Activated CD8-positive, alpha-beta T cell treated with anti-CD3 and anti-CD28 coated beads, Interleukin-2, amount 10 ng/mL, durations not matched to agents 7 days and 5 days (primary cell): ENCODE results near the gene PSMD1. TPM values are rescaled to one million over a fixed set of nuclear protein-coding genes. Genes with fewer than 3 reads are reported as not detected.

Experiments
- ATAC-seq: fragments of 150-1000 bp; cut with Tn5 transposase; one replicate; pipeline ENCODE4 v1.10.0; 2021; ENCODE audit warnings: moderate library complexity
- CTCF ChIA-PET: fragments of 350-600 bp; sonication (Branson Sonifier 250); formaldehyde crosslinking; loops from one replicate; lab custom pipeline; 2021; ENCODE audit warnings: antibody characterized with exemption; lab: Charles Lee
- POLR2A ChIA-PET: fragments of 350-600 bp; sonication (Branson Sonifier 250); formaldehyde crosslinking; loops from one replicate; lab custom pipeline; 2021; ENCODE audit warnings: antibody characterized with exemption; lab: Charles Lee
- DNase-seq: peaks from one replicate; pipeline ENCODE4 v3.0.0-alpha.2; 2020
- H3K27ac Mint-ChIP-seq: one replicate; pipeline ENCODE4 v1.8.0; 2021; ENCODE audit warnings: mild to moderate bottlenecking, mixed read lengths
- H3K27me3 Mint-ChIP-seq: one replicate; pipeline ENCODE4 v1.8.0; 2021; ENCODE audit warnings: low read depth, mixed read lengths
- H3K36me3 Mint-ChIP-seq: one replicate; pipeline ENCODE4 v1.8.0; 2021; ENCODE audit warnings: low read depth, mixed read lengths
- H3K4me1 Mint-ChIP-seq: one replicate; pipeline ENCODE4 v1.8.0; 2021; ENCODE audit warnings: low read depth, mixed read lengths
- H3K4me3 Mint-ChIP-seq: one replicate; pipeline ENCODE4 v1.8.0; 2021; ENCODE audit warnings: mild to moderate bottlenecking, mixed read lengths
- H3K9me3 Mint-ChIP-seq: one replicate; pipeline ENCODE4 v1.8.0; 2022; ENCODE audit warnings: mixed read lengths; ENCODE audit not compliant: insufficient read depth
- total RNA-seq, 2 experiments: library from RNA; stranded (reverse); gene quantifications; one replicate each; pipeline ENCODE4 v1.2.3, GENCODE V29; 2021

The PSMD1 gene
- total RNA-seq, 2 experiments from 2014 or later: 92.8 to 94.1 TPM

- H3K27ac Mint-ChIP-seq: no peak overlapping the region
- peaks cover 12% of the 10 kb centered on the region for H3K4me1 Mint-ChIP-seq
- ChIA-PET CTCF (no interaction called here), POLR2A (no interaction called here)
- ATAC-seq (no peak), DNase-seq (no peak)
- H3K9me3 Mint-ChIP-seq: no peaks in the 10 kb centered on the region
- no peak overlapping the region for H3K4me3 Mint-ChIP-seq
- peaks cover 4% of the 10 kb centered on the region for H3K27me3 Mint-ChIP-seq
- H3K36me3 Mint-ChIP-seq: no peaks in the 10 kb centered on the region
These were observed 127.2 kb downstream of the PSMD1 start for GRCh38 chr2:231183851-231184250.

- DNase-seq (no peak), ATAC-seq (no peak)
- Mint-ChIP-seq H3K27ac (no peak overlapping the region), H3K4me3 (no peak overlapping the region), H3K36me3 (no peaks in the 10 kb centered on the region), H3K9me3 (no peaks in the 10 kb centered on the region), H3K4me1 (peaks cover 10% of the 10 kb centered on the region), H3K27me3 (peaks cover 4% of the 10 kb centered on the region)
- ChIA-PET POLR2A (no interaction called here), CTCF (interaction anchor here (0.6 kb wide), 1 partner anchor 73 kb away, joined by 3 read pairs; no protein-coding TSS in a partner anchor)
These were observed 127.7 kb downstream of the PSMD1 start for GRCh38 chr2:231184319-231184718.

- no peak for DNase-seq
- ATAC-seq: no peak
- H3K27me3 Mint-ChIP-seq: peaks cover 9% of the 10 kb centered on the region
- POLR2A ChIA-PET: no interaction called here
- H3K36me3 Mint-ChIP-seq: no peaks in the 10 kb centered on the region
- CTCF ChIA-PET: interaction anchor here (0.9 kb wide), 1 partner anchor 11 kb away, joined by 3 read pairs; no protein-coding TSS in a partner anchor
- H3K27ac Mint-ChIP-seq: no peak overlapping the region
- H3K4me3 Mint-ChIP-seq: no peak overlapping the region
- H3K4me1 Mint-ChIP-seq: peaks cover 2% of the 10 kb centered on the region
- H3K9me3 Mint-ChIP-seq: no peaks in the 10 kb centered on the region
These were observed 128.5 kb downstream of the PSMD1 start for GRCh38 chr2:231185050-231185725.

GRCh38 chr2:231185886-231186285 lies 129.2 kb downstream of the PSMD1 start:
- Mint-ChIP-seq H3K36me3 (no peaks in the 10 kb centered on the region), H3K27me3 (peaks cover 14% of the 10 kb centered on the region), H3K27ac (no peak overlapping the region), H3K4me1 (no peaks in the 10 kb centered on the region), H3K4me3 (no peak overlapping the region), H3K9me3 (no peaks in the 10 kb centered on the region)
- no peak for ATAC-seq
- CTCF ChIA-PET: interaction anchor here (0.9 kb wide), 1 partner anchor 10 kb away, joined by 3 read pairs; no protein-coding TSS in a partner anchor
- no peak for DNase-seq
- POLR2A ChIA-PET: no interaction called here

GRCh38 chr2:231186325-231186724 lies 129.7 kb downstream of the PSMD1 start:
- no peaks in the 10 kb centered on the region for H3K4me1 Mint-ChIP-seq
- ChIA-PET POLR2A (no interaction called here), CTCF (interaction anchor here (0.9 kb wide), 1 partner anchor 10 kb away, joined by 3 read pairs; no protein-coding TSS in a partner anchor)
- H3K27ac Mint-ChIP-seq: no peak overlapping the region
- ATAC-seq (no peak), DNase-seq (no peak)
- peaks cover 14% of the 10 kb centered on the region for H3K27me3 Mint-ChIP-seq
- no peak overlapping the region for H3K4me3 Mint-ChIP-seq
- no peaks in the 10 kb centered on the region for H3K36me3 Mint-ChIP-seq
- H3K9me3 Mint-ChIP-seq: no peaks in the 10 kb centered on the region

- CTCF ChIA-PET: no interaction called here
- ATAC-seq (no peak), DNase-seq (no peak)
- POLR2A ChIA-PET: interaction anchor here (0.6 kb wide), 1 partner anchor 275 kb away, joined by 3 read pairs; no protein-coding TSS in a partner anchor
- Mint-ChIP-seq H3K4me3 (no peak overlapping the region), H3K9me3 (no peaks in the 10 kb centered on the region), H3K27ac (no peak overlapping the region), H3K27me3 (peaks cover 23% of the 10 kb centered on the region), H3K36me3 (no peaks in the 10 kb centered on the region), H3K4me1 (no peaks in the 10 kb centered on the region)
These were observed 131.3 kb downstream of the PSMD1 start for GRCh38 chr2:231187736-231188505.

- DNase-seq: no peak
- ChIA-PET POLR2A (interaction anchor here (0.5 kb wide), 1 partner anchor 8 kb away, joined by 6 read pairs; no protein-coding TSS in a partner anchor), CTCF (no interaction called here)
These were observed 132.0 kb downstream of the PSMD1 start for GRCh38 chr2:231188506-231189170.

GRCh38 chr2:231189171-231189530 lies 132.5 kb downstream of the PSMD1 start:
- H3K27me3 Mint-ChIP-seq: peaks cover 26% of the 10 kb centered on the region
- ChIA-PET POLR2A (interaction anchor here (0.5 kb wide), 1 partner anchor 8 kb away, joined by 6 read pairs; no protein-coding TSS in a partner anchor), CTCF (no interaction called here)
- H3K27ac Mint-ChIP-seq: no peak overlapping the region
- H3K9me3 Mint-ChIP-seq: no peaks in the 10 kb centered on the region
- no peaks in the 10 kb centered on the region for H3K4me1 Mint-ChIP-seq
- DNase-seq (no peak), ATAC-seq (no peak)
- no peaks in the 10 kb centered on the region for H3K36me3 Mint-ChIP-seq
- no peak overlapping the region for H3K4me3 Mint-ChIP-seq

More at GRCh38 chr2:231188506-231189170, 132.0 kb downstream of the PSMD1 start:
- Mint-ChIP-seq H3K4me3 (no peak overlapping the region), H3K9me3 (no peaks in the 10 kb centered on the region), H3K27ac (no peak overlapping the region), H3K36me3 (no peaks in the 10 kb centered on the region), H3K27me3 (peaks cover 23% of the 10 kb centered on the region), H3K4me1 (no peaks in the 10 kb centered on the region)
- ATAC-seq: no peak

GRCh38 chr2:231189571-231190495 lies 133.2 kb downstream of the PSMD1 start:
- DNase-seq (no peak), ATAC-seq (no peak)
- Mint-ChIP-seq H3K27ac (no peak overlapping the region), H3K27me3 (peaks cover 27% of the 10 kb centered on the region), H3K9me3 (no peaks in the 10 kb centered on the region), H3K4me3 (no peak overlapping the region), H3K36me3 (no peaks in the 10 kb centered on the region), H3K4me1 (no peaks in the 10 kb centered on the region)
- POLR2A ChIA-PET: interaction anchor here (0.5 to 0.8 kb wide), 2 partner anchors 7 to 65 kb away, joined by 3 to 6 read pairs; partner anchors contain the start of gene HTR2B
- CTCF ChIA-PET: no interaction called here

GRCh38 chr2:231190531-231191197 lies 134.0 kb downstream of the PSMD1 start:
- H3K4me3 Mint-ChIP-seq: no peak overlapping the region

More at GRCh38 chr2:231190531-231191197, 134.0 kb downstream of the PSMD1 start:
- Mint-ChIP-seq H3K4me1 (no peaks in the 10 kb centered on the region), H3K27ac (no peak overlapping the region), H3K9me3 (no peaks in the 10 kb centered on the region), H3K36me3 (no peaks in the 10 kb centered on the region), H3K27me3 (peaks cover 29% of the 10 kb centered on the region)
- ChIA-PET CTCF (no interaction called here), POLR2A (interaction anchor here (0.8 kb wide), 1 partner anchor 66 kb away, joined by 3 read pairs; the partner anchor contains the start of gene HTR2B)
- ATAC-seq: no peak
- DNase-seq: no peak
